Measurements from ENCODE around the gene UPK2.

UPK2 gene

DNA sequence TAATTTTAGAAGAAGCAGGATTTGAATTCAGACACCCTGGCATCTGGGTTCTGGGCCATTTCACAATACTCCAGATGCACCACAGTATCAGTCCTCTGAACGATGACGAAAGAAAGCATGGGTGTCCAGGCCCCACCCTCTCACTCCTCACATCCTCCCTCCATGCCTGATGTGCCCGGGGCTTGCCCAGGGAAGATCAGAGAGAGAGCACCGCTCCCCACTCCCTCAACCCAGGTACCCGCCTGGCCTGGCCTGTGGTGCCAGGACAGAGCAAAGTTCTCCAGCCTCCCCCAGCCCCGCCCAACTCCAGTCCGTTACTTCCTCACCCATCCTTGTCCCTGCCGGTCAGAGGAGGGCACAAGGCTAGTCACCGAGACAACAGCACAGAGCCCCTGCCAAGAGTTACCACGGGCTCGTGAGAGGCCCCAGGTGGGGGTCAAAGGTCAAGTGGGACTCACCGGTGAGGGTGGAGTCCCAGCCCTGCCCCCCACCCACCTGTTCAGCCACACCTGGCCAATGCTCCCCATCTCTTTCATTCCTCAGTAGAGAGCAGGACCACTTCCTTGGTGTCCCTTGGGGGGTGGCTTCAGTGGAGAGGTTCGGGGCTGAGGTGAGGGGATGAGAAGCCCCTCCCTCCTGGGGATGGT lies 38.5 kb upstream of the UPK2 start:
- peak; percentile 48 to 70 (median 58) for DNase-seq

GRCh38 chr11:118918128-118918685 lies 37.9 kb upstream of the UPK2 start:
- peak; percentile 30 to 54 (median 47) for DNase-seq

GRCh38 chr11:118918686-118919280 lies 37.3 kb upstream of the UPK2 start:
- peak in 4 of 6 experiments; percentile 25 to 55 (median 34) for DNase-seq

- DNase-seq, result peak in 2 of 6 experiments; percentile 32 to 37
Observed at GRCh38 chr11:118921121-118921928, 34.8 kb upstream of the UPK2 start.

DNA sequence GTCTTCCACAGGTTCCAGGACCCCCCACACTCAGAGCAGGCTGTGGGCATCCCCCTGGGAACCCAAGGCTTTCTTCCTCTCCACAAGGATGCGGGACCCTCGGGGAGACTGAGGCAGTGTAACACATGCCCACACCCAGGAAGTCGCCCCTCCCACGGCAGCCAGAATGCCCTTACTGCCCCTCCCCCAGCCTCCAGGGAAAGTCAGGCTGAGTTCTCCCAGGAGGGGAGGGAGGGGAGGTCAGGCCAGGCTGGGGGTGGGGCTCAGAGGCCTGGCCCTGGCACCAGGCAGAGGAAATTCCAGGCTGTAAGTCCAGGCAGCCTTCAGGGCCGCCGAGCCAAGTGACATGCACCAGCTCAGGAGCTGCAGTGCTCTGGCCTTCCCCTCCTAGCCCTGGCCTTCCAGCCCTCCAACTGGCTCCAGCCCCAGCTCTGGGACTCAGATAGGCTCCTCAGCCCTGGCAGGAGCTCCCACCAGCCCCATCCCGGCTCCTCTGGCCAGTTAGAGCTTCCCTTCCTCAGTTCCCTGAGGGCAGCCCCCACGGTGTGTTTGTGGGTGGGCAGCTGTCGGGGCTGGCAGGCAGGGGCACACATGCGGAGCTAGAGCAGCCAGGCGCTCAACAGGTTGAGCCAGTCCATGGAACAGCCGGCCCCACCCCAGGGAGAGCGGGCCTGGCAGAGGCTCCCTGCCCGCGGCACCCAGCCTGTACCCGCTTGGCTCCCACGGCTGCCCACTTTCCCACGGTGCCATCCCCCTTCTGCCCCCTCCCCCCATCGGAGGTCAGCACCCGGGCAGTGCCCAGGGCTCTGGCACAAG lies 34.0 kb upstream of the UPK2 start:
- DNase-seq, result no peak

- DNase-seq, result no peak
Observed at GRCh38 chr11:118922745-118923627, 33.1 kb upstream of the UPK2 start.

- DNase-seq, result peak in 5 of 6 experiments; percentile 28 to 48 (median 34)
Observed at GRCh38 chr11:118923721-118924587, 32.1 kb upstream of the UPK2 start.

GRCh38 chr11:118924591-118925585 lies 31.2 kb upstream of the UPK2 start:
- peak in 5 of 6 experiments; percentile 34 to 61 (median 42) for DNase-seq

DNA sequence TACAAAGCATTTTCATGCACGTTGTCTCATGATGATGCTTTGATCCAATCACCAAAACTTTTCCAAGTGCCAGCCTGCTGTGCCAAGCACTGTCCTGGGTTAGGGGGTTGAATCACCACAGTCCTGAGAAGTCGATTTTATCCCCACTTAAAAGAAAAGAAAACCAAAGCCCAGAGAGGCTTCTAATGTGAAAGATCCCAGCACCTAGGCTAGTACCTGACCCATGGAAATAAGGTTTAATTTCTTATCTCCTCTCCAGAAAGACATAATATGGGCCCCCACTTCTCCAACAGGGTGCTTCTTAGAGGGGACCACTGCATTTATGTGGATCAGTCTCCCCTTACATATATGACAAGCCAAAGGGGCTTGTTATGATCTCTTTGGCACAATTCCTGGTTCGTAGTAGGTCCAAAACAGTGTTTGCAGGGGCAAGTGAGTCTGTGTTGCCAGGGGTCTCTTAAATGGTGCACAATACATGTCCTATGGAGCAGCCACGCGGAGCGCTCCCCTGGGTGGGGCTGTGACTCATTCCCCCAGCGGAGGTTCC lies 28.5 kb upstream of the UPK2 start:
- DNase-seq, result no peak

- peak; percentile 96 to 99 (median 98) for DNase-seq
Observed at GRCh38 chr11:118928101-118928869, 27.8 kb upstream of the UPK2 start.

GRCh38 chr11:118928870-118929500 lies 27.1 kb upstream of the UPK2 start:
- DNase-seq, result peak in 4 of 6 experiments; percentile 66 to 83 (median 76)

- DNase-seq, result peak; percentile 79 to 94 (median 86)
Observed at GRCh38 chr11:118929501-118930093, 26.5 kb upstream of the UPK2 start.

- DNase-seq, result peak; percentile 79 to 97 (median 86)
Observed at GRCh38 chr11:118930094-118930712, 25.9 kb upstream of the UPK2 start.

DNA sequence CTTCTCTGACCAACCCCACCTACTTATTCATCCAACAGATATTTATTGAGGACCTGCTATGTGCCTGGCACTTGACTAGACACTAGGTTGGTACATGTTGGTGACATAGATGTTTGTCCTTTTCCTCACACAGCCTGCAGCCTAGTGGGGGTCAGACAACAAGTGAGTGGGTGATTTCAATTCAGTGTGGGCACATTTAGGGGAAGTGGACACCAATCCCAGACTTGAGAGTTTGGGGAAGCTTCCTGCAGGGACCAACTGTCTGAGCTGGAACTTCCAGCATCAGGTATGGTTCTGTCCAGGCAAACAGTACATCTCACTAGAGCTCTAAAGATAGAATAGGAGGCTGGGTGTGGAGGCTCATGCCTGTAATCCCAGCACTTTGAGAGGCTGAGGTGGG lies 24.5 kb upstream of the UPK2 start:
- no peak for DNase-seq

DNA sequence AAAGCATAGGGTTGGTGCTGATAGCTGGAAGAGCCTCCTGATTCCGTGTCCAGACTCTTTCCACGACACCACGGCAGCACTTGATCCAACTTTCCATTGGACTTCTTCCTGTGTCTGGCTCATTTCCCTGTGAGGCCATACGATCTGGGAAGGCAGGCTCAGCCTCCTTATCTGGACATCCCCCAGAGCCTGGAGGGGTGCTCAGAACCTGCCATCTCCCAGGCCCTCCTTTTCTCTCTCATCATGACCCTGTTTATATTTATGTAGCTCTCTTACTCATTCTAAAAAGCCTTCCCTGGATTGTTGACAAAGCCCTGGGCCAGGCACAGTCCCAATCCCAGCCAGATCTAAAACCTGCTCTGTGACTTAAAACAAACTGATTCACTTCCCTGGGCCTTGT lies 22.6 kb upstream of the UPK2 start:
- DNase-seq, result no peak

DNA sequence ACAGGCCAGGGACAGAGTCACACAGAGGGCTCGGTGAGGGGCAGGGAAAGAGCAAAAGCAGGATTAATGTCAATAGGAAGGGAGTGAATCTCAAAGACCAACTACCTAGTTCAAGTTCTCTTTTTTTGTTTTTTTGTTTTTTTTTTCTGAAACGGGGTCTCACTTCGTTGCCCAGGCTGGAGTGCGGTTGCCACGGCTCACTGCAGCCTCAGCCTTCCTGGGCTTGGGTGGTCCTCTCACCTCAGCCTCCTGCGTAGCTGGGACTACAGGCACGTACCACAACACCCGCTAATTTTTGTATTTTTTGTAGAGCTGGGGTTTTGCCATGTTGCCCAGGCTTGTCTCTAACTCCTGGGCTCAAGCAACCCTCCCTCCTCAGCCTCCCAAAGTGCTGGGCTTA lies 20.7 kb upstream of the UPK2 start:
- DNase-seq, result no peak

Measured in stimulated activated naive CD4-positive, alpha-beta T cell (primary cell).